ENCODE results near the gene NSUN7. TPM values are rescaled to one million over a fixed set of nuclear protein-coding genes. Genes with fewer than 3 reads are reported as not detected.
A peak's percentile ranks its signal among the peaks of the same experiment; 100 is the strongest.

NSUN7 gene
- total and polyA plus RNA-seq, 10 donors = 0.38 to 8.1 (median 3.0) TPM

DNA sequence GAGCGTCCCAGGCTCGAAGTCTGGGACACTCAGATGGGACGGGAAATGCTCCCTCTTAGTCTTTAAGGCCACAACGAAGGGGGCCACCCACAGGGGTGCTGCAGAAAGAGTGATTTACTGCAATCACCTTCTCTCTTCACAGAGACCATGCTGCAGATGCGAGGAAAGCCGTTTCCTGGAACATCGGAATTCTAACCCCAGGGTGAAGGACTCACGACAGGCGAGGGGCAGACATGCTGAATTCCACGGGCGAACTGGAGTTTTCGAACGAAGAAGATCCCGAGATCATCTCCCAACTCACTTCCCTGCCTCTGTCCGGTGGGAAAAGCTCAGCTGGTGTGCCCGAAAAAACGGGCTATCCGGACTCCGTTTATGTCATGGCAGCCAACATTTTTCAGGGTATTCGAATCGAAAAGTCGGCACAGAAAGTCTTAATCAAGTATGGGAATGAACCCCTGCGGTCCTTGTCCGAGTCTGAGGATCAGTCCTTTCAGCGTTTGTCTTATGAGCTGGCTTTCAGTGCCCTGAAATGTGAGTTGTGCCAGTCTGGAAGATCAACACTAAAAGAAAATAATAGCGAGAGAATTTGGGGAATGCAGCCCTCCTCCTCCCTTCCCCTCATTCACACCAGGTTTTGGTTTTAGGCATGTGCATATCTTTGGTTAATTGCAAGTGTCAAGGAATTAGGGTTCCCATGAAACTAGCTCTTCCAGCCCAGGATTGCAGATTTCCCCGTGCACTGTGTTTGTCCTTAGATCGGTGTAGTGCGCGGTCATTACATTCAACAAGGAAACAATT lies 905 bp downstream of the NSUN7 start:
- TF ChIP-seq POLR2AphosphoS5 (IDR thresholded peaks at IDR 0.05) = no peak
- no peak for TF ChIP-seq POLR2A (IDR thresholded peaks at IDR 0.05)
- TF ChIP-seq, protein P1, sequence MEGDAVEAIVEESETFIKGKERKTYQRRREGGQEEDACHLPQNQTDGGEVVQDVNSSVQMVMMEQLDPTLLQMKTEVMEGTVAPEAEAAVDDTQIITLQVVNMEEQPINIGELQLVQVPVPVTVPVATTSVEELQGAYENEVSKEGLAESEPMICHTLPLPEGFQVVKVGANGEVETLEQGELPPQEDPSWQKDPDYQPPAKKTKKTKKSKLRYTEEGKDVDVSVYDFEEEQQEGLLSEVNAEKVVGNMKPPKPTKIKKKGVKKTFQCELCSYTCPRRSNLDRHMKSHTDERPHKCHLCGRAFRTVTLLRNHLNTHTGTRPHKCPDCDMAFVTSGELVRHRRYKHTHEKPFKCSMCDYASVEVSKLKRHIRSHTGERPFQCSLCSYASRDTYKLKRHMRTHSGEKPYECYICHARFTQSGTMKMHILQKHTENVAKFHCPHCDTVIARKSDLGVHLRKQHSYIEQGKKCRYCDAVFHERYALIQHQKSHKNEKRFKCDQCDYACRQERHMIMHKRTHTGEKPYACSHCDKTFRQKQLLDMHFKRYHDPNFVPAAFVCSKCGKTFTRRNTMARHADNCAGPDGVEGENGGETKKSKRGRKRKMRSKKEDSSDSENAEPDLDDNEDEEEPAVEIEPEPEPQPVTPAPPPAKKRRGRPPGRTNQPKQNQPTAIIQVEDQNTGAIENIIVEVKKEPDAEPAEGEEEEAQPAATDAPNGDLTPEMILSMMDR (IDR thresholded peaks at IDR 0.05 in 8 of 11, conservative IDR thresholded peaks at IDR 0.05 in 3 of 11) = no peak
- H3K4me1 ChIP-seq = peaks cover 0 to 26% (median 15%) of the 10 kb centered on the region in 6 donors
- no peaks in the 10 kb centered on the region for H3K9me3 ChIP-seq
- intact Hi-C loops (cut with DNase I; ENCODE audit: low total_unique reads) = no loop called here
- no peak for DNase-seq
- no peaks in the 10 kb centered on the region for H3K36me3 ChIP-seq
- H3K27me3 ChIP-seq (replicated peaks in 1 of 7) = peaks cover 0 to 31% (median 7%) of the 10 kb centered on the region in 7 donors
- peak overlapping the region in 2 of 8 donors; percentile 78 to 90 for H3K27ac ChIP-seq
- peak overlapping the region; percentile 10 to 74 (median 46) for H3K4me3 ChIP-seq
- 27 to 38% (median 30%) methylated on average over 27 to 30 of the region's 30 CpGs for WGBS, 5 donors

DNA sequence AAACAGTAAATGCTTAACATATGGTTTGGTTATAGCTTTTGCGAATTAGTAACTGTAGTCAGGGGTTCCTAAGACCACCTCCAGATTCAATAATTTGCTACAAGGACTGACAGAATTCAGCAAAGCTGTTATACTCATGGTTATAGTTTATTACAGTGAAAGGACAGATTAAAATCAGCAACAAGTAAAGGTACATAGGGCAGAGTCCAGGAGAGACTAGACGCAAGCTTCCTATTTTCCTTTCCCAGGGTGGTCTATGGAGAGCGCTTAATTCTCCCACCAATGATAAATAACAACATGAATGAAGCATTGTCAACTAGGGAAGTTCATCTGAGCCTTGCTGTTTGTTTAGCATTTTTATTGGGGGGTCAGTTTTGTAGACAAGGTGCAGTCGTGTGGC lies 5.9 kb downstream of the NSUN7 start:
- TF ChIP-seq POLR2A (IDR thresholded peaks at IDR 0.05) (no peak), POLR2AphosphoS5 (IDR thresholded peaks at IDR 0.05) (no peak)
- TF ChIP-seq, protein P1 (IDR thresholded peaks at IDR 0.05 in 8 of 11, conservative IDR thresholded peaks at IDR 0.05 in 3 of 11) = no peak
- Histone ChIP-seq H3K27ac (no peak overlapping the region), H3K36me3 (no peaks in the 10 kb centered on the region), H3K4me1 (peaks cover 0 to 10% (median 3%) of the 10 kb centered on the region in 6 donors), H3K9me3 (no peaks in the 10 kb centered on the region), H3K4me3 (no peak overlapping the region), H3K27me3 (replicated peaks in 1 of 7) (peaks cover 0 to 12% (median 0%) of the 10 kb centered on the region in 7 donors)
- no peak for DNase-seq
- intact Hi-C loops (cut with DNase I; ENCODE audit: low total_unique reads) = no loop called here
- WGBS, 5 donors = 92 to 99% (median 95%) methylated on average over 4 of the region's 4 CpGs

DNA sequence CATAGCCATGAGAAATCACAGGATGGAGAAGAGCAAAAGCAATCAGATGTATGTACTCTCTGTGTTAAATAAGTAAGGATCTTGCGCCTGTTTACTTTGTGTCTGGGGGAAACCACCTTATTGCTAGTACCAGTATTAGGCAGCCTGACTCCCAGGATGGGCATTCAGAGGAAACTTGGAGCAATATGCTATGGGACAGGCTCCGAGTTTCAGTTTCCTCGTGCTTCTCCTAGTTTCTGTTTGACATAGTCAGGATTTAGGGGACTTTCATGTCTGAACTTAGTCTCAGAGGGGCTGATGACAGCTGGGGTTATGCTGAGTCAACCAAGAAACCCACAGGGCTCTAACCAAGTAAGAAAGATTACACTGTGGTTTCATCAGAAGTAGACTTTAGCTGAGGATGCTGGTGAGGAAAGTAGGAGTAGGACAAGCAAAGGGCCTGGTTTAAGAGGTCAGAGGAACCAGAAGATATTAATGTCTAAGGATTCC lies 13.5 kb downstream of the NSUN7 start:
- 35 to 48% (median 43%) methylated on average over 3 of the region's 3 CpGs for WGBS, 5 donors
- Histone ChIP-seq H3K9me3 (no peaks in the 10 kb centered on the region), H3K4me1 (peaks cover 0 to 10% (median 0%) of the 10 kb centered on the region in 6 donors), H3K36me3 (no peaks in the 10 kb centered on the region), H3K27ac (no peak overlapping the region), H3K4me3 (no peak overlapping the region), H3K27me3 (replicated peaks in 1 of 7) (no peaks in the 10 kb centered on the region)
- no peak for DNase-seq
- intact Hi-C loops (cut with DNase I; ENCODE audit: low total_unique reads) = no loop called here
- TF ChIP-seq POLR2AphosphoS5 (IDR thresholded peaks at IDR 0.05) (no peak), POLR2A (IDR thresholded peaks at IDR 0.05) (no peak)

DNA sequence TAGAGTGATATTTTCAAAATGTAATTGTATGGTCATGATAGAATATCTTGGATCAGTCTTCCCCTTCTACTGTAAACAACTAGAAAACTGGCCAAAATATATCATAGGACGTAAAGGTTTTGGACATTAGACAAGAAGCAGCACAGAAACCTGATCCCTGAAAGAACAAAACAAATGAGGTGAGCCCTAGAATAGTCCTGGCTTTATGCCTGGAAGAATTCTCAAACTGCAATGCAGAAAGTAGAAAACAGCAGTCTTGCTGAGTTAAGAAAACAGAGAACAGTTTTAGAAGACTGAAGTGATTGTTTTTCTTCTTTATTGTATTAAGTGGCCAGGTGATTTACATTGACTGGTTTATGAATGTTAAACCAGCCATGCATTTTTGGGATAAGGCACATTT lies 19.5 kb downstream of the NSUN7 start:
- Histone ChIP-seq H3K4me3 (no peak overlapping the region), H3K36me3 (no peaks in the 10 kb centered on the region), H3K9me3 (no peaks in the 10 kb centered on the region), H3K27me3 (replicated peaks in 1 of 7) (no peaks in the 10 kb centered on the region), H3K27ac (no peak overlapping the region), H3K4me1 (peaks cover 0 to 5% (median 0%) of the 10 kb centered on the region in 6 donors)
- 93 to 100% (median 94%) methylated on average over 1 of the region's 1 CpG for WGBS, 5 donors
- DNase-seq = no peak
- intact Hi-C loops (cut with DNase I; ENCODE audit: low total_unique reads) = no loop called here
- TF ChIP-seq POLR2A (IDR thresholded peaks at IDR 0.05) = no peak
- TF ChIP-seq, protein P1 (IDR thresholded peaks at IDR 0.05 in 8 of 11, conservative IDR thresholded peaks at IDR 0.05 in 3 of 11) = no peak
- TF ChIP-seq POLR2AphosphoS5 (IDR thresholded peaks at IDR 0.05) = no peak

All from spleen (tissue), 11 donors.